Measurements from ENCODE around the gene IL20RB.

Gene IL20RB

DNA sequence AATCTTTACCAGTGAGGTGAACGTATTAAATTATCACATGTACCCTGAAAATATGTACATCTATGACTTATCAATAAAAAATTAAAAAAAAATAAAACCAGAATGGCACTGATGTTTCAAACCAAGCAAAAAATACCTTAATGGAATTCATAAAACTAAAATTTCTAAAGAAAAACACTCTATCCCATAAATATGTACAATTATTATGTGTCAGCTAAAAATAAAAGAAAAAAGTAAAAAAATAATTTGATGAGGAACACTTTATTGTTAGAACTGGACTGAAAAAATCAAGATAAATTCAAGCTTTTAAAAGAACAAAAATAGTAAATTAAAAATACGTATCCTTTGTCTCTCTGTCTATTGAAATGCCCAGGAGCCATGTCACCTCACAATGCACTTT lies 63.1 kb downstream of the IL20RB start:
- FAIRE-seq = no peak
- no peak for DNase-seq (ENCODE audit: insufficient read length, low spot score)

GRCh38 chr3:137024348-137024747 lies 66.6 kb downstream of the IL20RB start:
- DNase-seq (ENCODE audit: insufficient read length, low spot score) (no peak), FAIRE-seq (no peak)

- DNase-seq (ENCODE audit: insufficient read length, low spot score) (no peak), FAIRE-seq (no peak)
Measured at GRCh38 chr3:137026701-137027100, 68.9 kb downstream of the IL20RB start.

- DNase-seq (ENCODE audit: insufficient read length, low spot score) (peak; percentile 74), FAIRE-seq (peak; percentile 76)
Measured at GRCh38 chr3:137032465-137033120, 74.8 kb downstream of the IL20RB start.

DNA sequence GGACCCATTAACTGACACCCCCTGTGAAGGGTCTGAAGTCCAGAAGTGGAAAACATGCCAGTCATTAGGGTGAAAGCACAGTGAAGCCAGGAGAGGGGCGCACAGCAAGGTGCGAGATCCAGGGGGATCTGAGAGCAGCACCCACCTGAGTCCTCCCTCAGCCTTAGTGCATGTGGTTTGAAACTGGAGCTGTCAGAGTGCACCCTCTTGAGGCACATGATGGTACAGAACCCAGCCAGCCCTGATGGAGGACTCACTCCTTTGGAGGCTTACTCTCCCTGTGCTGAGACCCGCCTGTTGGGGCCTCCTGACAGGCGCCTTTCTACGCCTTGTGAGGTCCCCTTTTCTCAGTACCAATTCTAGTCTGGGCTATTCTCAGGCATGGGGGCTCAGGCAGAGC lies 77.8 kb downstream of the IL20RB start:
- DNase-seq (ENCODE audit: insufficient read length, low spot score) (no peak), FAIRE-seq (no peak)

DNA sequence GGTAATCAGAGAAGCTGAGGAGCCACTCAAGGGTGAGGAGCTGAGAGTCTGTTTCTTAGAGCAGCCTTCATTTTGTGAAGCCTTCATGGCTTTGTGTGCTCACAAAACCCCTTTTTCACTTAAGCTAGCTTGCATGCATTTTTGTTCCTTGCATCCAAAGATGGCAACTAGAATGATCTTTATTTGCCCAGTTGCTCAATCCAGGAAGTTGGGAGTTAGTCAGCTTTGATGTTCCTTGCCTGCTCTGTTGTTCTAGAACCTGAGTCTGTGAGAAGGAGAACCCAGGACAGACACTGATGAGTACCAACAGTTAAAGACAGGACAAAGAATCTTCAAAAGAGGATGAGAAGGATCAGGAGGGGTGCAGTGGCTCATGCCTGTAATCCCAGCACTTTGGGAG lies 81.8 kb downstream of the IL20RB start:
- no peak for FAIRE-seq
- no peak for DNase-seq (ENCODE audit: insufficient read length, low spot score)

DNA sequence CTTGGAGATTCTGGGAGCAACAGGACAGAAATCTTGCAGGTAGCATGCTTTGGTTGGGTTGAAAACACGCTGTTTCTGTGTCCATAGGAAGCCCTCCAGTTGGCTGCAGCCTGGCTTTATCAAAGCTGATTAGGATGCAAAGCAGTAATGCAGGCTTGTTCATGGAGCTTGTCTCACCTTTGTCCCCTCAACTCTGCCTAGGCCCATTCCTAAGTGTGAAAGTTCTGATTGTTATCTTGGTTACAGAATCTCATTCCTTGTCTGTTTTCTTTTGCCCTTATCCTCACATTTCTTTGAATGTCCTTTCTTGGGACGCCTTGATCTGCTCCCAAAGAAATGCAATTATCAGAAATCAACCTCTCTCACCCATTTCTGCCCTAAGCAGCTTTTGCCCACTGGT lies 83.5 kb downstream of the IL20RB start:
- no peak for FAIRE-seq

DNA sequence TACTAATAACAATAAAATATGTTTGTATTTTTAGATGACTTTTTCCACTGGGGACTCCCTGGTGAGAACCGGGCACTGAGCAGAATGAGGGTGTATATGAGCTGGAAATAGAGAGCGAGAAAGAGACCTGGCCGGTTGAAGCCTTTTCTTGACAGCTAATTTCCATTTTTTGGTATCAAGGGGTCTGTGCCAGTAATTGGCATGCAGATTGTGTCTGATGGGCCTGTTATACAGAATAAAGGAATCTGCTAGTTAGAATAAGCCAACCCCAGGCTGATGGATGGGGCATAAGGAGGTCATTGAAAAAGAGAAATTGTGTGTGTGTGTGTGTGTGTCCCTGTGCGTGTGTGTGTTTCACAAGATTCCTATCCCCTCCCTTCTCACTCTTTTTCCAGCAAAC lies 83.9 kb downstream of the IL20RB start:
- FAIRE-seq (no peak), DNase-seq (ENCODE audit: insufficient read length, low spot score) (no peak)

More for the DNA sequence above, 83.5 kb downstream of the IL20RB start:
- no peak for DNase-seq (ENCODE audit: insufficient read length, low spot score)

- no peak for DNase-seq (ENCODE audit: insufficient read length, low spot score)
- no peak for FAIRE-seq
Measured at GRCh38 chr3:137046747-137047146, 89.0 kb downstream of the IL20RB start.

- no peak for FAIRE-seq
- DNase-seq (ENCODE audit: insufficient read length, low spot score) = no peak
Measured at GRCh38 chr3:137047240-137047639, 89.5 kb downstream of the IL20RB start.

GRCh38 chr3:137050281-137050680 lies 92.5 kb downstream of the IL20RB start:
- DNase-seq (ENCODE audit: insufficient read length, low spot score) = no peak
- no peak for FAIRE-seq

DNA sequence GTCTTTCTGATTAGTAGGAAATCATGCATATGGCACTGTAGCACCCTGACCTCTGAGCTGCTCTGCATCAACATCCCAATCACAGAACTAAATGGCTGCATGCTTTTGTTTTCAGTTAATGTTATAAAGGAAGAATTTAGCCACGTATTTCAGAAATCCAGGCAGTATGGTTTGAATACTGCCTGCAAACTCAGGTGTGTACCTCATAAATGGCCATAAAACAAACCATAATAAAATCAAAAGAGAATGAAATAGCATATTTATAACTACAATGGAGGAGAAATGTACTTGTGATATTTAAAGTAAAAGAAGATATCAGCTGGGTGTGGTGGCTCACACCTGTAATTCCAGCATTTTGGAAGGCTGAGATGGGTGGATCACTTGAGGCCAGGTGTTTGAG lies 94.5 kb downstream of the IL20RB start:
- DNase-seq (ENCODE audit: insufficient read length, low spot score) = no peak
- FAIRE-seq = no peak

Measured in GM19239 (cell line).